ENCODE results near the gene DLL4.

- TF ChIP-seq, protein P1, sequence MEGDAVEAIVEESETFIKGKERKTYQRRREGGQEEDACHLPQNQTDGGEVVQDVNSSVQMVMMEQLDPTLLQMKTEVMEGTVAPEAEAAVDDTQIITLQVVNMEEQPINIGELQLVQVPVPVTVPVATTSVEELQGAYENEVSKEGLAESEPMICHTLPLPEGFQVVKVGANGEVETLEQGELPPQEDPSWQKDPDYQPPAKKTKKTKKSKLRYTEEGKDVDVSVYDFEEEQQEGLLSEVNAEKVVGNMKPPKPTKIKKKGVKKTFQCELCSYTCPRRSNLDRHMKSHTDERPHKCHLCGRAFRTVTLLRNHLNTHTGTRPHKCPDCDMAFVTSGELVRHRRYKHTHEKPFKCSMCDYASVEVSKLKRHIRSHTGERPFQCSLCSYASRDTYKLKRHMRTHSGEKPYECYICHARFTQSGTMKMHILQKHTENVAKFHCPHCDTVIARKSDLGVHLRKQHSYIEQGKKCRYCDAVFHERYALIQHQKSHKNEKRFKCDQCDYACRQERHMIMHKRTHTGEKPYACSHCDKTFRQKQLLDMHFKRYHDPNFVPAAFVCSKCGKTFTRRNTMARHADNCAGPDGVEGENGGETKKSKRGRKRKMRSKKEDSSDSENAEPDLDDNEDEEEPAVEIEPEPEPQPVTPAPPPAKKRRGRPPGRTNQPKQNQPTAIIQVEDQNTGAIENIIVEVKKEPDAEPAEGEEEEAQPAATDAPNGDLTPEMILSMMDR (IDR thresholded peaks at IDR 0.05 in 2 of 3, conservative IDR thresholded peaks at IDR 0.05 in 1 of 3; ENCODE audit: borderline replicate concordance in 1 of 3, insufficient read depth in 1 of 3, low read depth in 2 of 3, low read length in 2 of 3) = no peak
- TF ChIP-seq EZH2 (IDR thresholded peaks at IDR 0.05) (no peak), POLR2AphosphoS5 (IDR thresholded peaks at IDR 0.05; ENCODE audit: low read depth, low read length) (no peak), EGR1 (IDR thresholded peaks at IDR 0.05; ENCODE audit: low read depth) (no peak), EZH2phosphoT487 (IDR thresholded peaks at IDR 0.05; ENCODE audit: borderline replicate concordance) (no peak), SP1 (IDR thresholded peaks at IDR 0.05; ENCODE audit: low read depth) (no peak), JUND (IDR thresholded peaks at IDR 0.05) (no peak)
- TF ChIP-seq, protein P2, sequence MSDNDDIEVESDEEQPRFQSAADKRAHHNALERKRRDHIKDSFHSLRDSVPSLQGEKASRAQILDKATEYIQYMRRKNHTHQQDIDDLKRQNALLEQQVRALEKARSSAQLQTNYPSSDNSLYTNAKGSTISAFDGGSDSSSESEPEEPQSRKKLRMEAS (IDR thresholded peaks at IDR 0.05) = no peak
Observed at GRCh38 chr15:40927495-40927872, 1.7 kb upstream of the DLL4 start.

Data from HCT116 (cell line).